C4-2B (cell line): ENCODE results near the gene ATP6V1G3.

ENCODE experiments used
- ZFX ChIP-seq: fragments of 450-650 bp; IDR thresholded peaks from 2 replicates; pipeline ENCODE4 v1.6.1; 2017
- TF ChIP-seq, protein P1 (sequence below): fragments of 450-650 bp; conservative IDR thresholded peaks from 2 replicates; pipeline ENCODE4 v1.5.1; 2017; ENCODE audit warnings: mild to moderate bottlenecking

DNA sequence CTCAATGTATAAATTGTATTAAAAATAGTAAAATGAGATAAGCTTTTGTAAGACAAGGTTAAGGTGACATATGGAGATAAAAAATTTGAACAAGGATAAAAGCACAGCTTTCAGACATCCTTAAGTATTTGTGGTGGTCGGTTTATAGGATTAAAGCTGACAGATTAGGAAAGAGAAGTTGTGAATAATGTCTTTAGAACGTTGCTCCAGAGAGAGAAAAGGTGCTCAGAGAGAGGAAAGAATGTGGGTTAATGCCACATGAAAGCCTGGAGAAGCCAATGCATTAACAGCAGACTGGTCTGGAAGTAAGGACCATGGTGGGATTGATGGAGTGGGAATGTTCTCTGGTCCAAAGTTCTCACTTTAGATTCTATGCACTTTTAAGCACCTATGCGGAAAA, 44.8 kb downstream of the ATP6V1G3 start:
- TF ChIP-seq, protein P1, sequence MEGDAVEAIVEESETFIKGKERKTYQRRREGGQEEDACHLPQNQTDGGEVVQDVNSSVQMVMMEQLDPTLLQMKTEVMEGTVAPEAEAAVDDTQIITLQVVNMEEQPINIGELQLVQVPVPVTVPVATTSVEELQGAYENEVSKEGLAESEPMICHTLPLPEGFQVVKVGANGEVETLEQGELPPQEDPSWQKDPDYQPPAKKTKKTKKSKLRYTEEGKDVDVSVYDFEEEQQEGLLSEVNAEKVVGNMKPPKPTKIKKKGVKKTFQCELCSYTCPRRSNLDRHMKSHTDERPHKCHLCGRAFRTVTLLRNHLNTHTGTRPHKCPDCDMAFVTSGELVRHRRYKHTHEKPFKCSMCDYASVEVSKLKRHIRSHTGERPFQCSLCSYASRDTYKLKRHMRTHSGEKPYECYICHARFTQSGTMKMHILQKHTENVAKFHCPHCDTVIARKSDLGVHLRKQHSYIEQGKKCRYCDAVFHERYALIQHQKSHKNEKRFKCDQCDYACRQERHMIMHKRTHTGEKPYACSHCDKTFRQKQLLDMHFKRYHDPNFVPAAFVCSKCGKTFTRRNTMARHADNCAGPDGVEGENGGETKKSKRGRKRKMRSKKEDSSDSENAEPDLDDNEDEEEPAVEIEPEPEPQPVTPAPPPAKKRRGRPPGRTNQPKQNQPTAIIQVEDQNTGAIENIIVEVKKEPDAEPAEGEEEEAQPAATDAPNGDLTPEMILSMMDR: no peak
- no peak for TF ChIP-seq ZFX
